HPDE6-E6E7 (cell line): ENCODE results near the gene MATCAP1.

ENCODE experiments used
- DNase-seq: peaks from one replicate; pipeline ENCODE4 v3.0.0; 2011; ENCODE audit warnings: missing footprints; ENCODE audit errors: extremely low spot score

MATCAP1 gene

GRCh38 chr16:67183627-67184452 is at the start of gene MATCAP1:
TSS of gene MATCAP1 (minus strand) at chr16:67183963. CDS start at chr16:67180610, 3,353 bp downstream.
- peak; percentile 100 for DNase-seq

GRCh38 chr16:67230809-67231660 is 47.3 kb upstream of the MATCAP1 start:
- no peak for DNase-seq

GRCh38 chr16:67229906-67230808 is 46.4 kb upstream of the MATCAP1 start:
- DNase-seq: no peak

- no peak for DNase-seq
Observed at GRCh38 chr16:67228905-67229304, 45.1 kb upstream of the MATCAP1 start.

DNA sequence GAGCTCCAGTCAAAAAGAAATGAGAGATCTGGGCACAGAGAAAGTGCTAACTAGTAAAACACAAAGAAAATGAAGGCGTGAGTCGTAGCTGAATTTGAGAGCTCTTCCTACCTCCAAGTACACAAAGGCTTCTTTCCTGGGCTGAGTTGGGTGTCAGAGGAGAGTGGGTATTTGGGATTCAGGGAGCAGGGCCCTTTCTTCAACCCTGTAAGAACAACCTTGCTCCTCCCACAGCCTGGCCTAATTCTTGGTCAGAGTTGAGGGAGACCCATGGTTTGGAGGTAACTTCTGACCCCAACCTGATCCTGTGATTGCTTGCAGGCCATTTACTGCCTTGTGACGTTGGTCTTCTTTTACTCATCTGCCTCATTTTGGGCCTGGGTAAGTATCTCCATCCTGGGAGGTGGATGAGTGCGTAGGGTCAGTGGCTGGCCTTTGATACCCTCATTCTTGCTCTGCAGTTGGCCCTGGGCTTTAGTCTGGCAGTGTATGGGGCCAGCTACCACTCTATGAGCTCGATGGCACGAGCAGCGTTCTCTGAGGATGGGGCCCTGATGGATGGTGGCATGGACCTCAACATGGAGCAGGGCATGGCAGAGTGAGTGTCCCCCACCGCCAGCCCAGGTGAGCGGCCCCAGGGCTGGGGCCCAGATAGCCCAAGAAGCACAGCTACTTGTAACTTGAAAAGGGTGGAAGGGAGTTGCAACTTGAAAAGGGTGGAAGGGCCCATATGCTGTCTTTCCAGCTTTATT is 44.4 kb upstream of the MATCAP1 start:
- no peak for DNase-seq

DNA sequence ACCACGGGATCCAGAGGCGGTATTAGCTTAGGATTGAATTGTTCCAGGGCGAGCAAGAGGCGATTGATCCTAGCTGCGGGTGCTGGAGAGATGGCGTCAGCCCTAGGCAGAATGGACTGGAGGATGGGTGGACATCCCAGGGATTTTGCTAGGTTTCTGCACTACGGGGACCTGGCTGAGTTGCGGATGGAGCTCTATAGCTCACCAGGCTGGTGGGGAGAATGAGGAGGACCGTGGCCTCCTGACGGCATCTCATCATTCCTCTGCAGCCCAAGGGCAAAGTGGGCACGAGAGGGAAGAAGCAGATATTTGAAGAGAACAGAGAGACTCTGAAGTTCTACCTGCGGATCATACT is 43.8 kb upstream of the MATCAP1 start:
- DNase-seq: no peak

DNA sequence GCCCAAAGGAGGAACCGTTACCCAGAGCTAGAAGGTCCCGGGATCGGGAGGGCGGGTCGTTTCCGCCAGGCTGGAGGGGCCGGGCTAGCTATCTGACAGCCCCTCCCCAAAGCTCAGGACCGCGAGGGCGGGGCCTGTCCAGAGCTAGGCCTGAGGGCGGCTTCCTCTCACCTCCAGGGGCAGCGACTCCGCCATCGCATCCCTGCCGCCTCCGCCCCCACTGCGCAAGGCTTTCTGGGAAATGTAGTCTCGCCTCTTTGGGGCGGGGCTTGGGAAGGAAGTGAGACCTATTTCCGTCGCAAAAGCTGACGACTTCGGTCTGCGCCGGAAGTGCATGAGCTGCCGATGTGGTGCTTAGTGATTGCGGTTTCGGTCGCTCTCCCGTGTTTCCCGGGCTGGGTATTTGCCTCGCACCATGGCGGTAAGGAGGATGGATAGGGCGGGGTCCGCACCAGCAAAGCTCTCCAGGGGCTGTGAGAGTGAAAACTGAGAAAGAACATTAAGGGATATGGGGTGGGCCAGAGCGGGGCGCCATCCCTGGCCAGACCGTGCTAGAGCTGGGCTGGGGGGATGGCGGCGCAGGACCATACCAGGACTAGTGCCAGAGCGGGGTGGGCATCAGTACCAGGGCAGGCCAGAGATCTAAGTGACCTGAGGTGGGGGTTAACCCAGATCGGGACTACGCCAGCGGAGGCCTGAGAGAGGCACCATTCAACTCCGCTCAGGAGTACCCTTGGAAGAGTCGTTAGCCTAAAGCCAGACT is 43.2 kb upstream of the MATCAP1 start, which contains the start of gene TMEM208:
Gene TMEM208 (plus strand): TSS at position 327 of the 763 bp plus-strand sequence. CDS start 89 bp downstream, at position 416.
- peak; percentile 94 for DNase-seq

GRCh38 chr16:67226295-67226803 is 42.6 kb upstream of the MATCAP1 start:
- no peak for DNase-seq

- no peak for DNase-seq
Observed at GRCh38 chr16:67223992-67224391, 40.2 kb upstream of the MATCAP1 start.

GRCh38 chr16:67216612-67217490 is 33.1 kb upstream of the MATCAP1 start:
- no peak for DNase-seq

- DNase-seq: no peak
Observed at GRCh38 chr16:67215706-67216105, 31.9 kb upstream of the MATCAP1 start.

DNA sequence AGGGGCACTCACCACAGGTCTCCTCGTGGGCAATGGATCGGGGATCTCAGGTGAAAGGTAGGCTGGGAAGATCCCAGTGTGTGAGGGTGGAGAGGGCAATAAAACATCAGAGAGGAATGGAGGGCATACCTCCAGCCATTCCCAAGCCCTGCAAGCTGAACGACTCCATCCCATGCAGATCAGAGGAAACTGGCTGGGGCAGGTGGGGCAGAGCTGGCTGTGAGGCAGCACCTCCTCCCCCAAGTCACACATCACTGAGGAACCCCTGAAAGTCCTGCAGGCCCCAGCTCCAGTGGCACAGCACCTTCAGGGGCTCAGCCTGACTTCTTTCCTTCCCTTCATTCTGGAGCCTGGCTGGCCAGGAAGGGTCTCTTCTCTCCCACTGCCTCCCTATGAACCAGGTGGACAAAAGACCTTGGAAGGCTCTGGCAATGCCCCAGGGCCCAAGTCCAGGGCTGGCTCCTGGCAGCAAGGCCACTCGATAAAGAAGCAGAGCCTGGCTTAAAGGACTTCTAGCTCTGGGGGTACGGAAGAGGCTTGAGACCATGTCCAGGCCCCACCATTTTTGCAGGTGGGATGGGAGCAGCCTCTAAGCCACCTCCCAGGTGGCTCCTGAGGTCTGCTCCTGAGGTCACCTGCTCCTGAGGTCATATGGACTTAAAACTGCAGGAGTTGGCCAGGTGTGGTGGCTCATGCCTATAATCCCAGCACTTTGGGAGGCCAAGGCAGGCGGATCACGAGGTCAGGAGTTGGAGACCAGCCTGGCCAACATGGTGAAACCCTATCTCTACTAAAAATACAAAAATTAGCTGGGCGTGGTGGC is 29.6 kb upstream of the MATCAP1 start:
- DNase-seq: no peak

- DNase-seq: no peak
Observed at GRCh38 chr16:67212766-67213165, 29.0 kb upstream of the MATCAP1 start.

GRCh38 chr16:67211674-67212073 is 27.9 kb upstream of the MATCAP1 start:
- no peak for DNase-seq

DNA sequence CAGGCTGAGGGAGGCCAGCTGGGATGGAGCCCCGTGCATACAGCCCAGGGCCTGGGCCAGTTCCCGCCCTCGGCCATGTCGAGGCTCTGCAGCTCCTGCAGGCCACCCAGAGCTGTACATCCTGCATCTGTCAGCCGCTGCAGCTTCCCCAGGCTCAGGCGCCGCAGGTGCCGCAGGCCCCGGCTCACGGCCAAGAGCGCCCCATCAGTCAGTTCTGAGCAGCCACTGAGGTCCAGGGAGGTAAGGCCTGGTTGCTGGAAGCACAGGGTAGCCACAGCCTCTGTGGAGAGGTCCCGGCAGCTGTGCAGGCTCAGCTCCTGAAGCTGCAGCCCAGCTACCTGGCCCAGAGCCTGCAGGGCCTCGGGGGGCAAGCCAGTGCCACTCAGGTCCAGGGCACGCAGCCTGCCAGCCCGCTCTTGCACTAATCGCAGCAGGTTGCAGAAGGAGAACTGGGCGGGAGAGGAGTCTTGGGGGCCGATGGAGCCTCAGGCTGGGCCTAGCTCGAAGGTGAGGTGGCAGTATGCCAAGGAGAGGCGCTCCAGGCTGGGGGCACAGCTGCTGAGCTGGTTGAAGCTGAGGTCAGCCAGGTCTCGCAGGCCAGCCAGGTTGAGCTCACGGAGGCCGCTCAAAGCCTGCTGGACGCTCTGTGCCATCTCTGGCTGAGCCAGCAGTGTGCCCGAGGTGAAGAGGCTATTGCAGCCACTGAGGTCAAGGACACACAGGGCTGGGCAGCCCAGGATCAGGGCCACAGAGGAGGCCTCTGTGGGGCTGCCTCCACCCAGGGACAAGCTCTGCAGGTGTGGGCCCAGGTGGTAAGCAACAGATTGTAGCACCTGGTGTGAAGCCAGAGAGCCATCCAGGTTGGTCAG is 26.5 kb upstream of the MATCAP1 start:
- no peak for DNase-seq

GRCh38 chr16:67209565-67209964 is 25.8 kb upstream of the MATCAP1 start:
- no peak for DNase-seq
